ENCODE measurements around the gene SEC22A. TPM values are rescaled to one million over a fixed set of nuclear protein-coding genes. Genes with fewer than 3 reads are reported as not detected.

Gene SEC22A, protein sequence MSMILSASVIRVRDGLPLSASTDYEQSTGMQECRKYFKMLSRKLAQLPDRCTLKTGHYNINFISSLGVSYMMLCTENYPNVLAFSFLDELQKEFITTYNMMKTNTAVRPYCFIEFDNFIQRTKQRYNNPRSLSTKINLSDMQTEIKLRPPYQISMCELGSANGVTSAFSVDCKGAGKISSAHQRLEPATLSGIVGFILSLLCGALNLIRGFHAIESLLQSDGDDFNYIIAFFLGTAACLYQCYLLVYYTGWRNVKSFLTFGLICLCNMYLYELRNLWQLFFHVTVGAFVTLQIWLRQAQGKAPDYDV
- 18.5 and 18.8 TPM in 2 replicates for total RNA-seq

DNA sequence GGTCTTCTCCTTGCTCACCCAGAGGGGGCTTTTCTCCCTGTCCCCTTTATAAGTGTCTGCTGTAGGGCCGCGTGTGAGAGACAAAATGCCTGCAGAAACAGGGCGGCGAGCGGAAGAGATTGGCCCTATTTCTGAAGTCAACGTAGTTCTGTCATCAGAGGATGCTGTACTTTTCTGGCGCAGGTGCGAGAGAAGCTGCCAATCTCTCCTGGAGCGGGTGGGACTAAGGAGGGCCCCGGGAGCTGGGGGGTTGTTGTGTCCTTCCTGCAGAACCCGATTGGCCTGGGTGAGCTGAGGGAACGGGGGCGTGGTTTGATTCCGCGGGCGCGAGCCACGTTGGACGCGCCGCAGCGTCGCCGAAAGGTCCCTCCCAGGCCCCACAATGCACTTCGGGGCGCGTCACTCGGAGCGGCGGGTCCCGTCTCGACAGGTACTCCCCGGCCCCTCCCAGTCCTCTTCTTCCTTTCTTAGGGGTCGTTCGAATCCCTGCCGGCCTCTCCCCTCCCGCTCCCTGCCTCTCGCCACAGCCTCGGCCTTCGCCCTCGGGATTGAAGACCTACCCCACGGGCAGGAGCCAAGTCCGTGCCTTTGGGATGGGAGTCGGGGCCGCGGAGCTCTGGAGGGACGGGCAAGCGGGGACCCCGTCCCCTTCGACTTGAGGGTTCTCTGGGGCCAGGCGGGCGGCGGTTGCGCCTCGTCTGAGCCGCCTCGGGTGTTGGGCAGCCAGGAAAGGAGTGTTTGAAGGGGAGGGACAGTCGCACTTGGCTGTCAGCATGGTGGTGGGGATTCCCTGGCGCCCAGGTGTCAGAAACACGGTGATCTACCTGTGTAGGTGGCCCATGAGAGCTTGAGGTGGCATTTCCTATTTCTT lies at the start of gene SEC22A:
Gene SEC22A (plus strand): TSS at position 387 of the 871 bp plus-strand sequence. CDS start 7,275 bp downstream, outside the sequence.
- intact Hi-C loops (cut with micrococcal nuclease), result loop anchor here (1.0 to 10.0 kb wide), 12 partner anchors 135 to 1655 kb away; partner anchors contain the start of genes CCDC14, DTX3L, EAF2 and FAM162A

DNA sequence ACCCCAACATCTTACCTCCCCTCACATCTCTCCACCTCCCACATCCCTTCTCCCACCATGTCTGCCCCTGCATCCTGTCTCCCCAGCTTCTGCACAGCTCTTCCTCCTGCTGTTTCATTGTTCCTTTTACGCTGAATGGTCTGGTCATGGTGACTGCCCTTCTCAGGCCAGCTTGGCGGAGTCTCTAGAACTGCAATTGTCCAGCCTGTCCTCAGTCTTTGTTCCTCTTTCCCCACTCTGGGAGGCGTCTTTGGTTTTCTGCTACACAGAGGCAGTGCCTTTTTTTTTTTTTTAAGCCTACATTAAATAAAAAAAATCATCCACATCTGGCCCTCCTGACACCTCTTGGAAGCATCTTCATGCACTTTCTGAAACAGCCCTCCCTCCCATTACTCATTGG lies 49.1 kb upstream of the SEC22A start:
- intact Hi-C loops (cut with micrococcal nuclease), result no loop called here

DNA sequence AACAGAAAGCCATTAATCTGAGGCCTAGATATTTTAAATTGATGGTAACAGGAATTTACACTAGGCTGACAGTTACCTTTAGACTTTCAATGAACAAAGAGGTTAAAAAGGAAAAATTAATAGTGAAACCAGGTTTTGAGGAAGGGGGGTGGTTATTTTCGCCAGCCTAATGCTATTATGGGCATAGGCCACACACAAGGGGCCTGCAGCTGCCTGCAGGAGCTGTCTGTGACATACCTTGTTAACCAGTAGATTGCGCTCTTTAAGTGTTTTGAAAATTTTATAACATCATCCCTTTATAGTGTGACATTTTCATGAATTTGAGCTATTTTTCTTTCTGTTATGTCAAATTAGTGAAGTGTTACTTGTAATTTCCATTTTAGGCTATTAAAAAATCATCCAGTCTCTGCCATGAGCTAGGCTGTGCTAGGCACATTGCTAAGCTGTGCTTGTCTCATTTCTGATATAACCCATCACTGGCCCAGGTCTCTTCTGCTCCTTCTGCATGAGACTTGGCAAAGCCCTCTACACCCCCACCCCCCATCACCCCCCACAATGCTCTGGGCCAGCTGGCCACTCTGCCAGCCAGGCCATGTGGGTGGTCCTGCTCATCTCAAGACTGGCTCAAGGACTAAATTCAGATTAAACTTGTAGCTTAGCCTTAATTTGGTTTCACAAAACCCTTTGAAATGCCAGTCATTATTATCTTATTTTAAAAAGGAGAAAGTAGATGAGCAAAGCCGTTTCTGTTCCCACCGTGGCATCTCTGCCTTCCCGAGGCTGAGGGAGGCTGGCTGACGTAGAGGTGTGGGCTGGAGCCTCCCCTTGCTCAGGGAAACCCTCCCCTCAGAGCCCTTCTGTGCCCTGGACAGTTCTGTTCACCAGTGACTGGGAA lies 48.4 kb upstream of the SEC22A start:
- intact Hi-C loops (cut with micrococcal nuclease), result no loop called here

DNA sequence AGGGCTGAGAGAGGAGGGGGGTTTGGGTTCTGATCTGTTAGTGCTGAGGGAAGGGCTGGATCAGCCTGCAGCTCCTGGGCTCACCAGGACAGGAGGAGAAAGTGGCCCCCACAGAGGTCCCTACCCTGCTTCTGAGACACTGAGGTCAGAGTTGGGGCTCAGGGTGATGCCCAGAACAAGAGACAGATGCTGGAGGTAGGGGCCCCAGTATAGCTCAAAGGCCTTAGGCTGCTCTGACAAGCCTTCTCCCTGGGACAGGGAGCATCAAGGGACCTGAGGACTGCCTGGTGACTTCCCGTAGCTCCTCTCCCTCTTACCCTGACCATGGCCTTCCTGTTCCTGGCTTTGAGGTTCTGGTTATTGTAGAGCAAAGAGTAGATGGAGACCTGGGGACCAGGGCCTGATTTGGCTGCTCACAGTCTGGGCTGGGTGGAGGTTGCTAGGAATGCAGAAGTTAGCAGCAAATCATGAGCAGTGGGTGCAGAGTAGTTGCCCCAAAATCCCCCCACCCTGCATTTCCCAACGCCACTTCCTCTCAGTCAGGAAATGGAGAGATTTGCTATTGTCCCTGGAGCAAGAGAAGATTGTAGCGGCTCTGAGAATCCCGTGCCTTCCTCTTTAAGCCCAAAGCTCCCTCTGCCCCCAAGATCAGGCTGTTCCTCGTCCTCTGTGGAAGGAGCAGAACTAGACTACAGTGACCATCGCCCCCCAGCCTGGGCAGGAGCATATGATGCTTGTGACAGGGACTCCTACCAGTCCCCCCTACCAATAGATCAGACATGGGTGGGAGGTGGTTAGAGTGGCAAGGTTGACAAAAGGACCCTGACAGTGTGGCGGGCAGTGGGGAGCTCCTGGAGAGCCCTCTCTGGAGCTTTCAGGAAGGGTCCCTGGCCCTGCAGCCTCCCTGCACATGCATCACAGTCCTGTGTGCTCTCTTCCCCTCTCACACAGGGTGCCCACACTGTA lies 47.4 kb upstream of the SEC22A start:
- intact Hi-C loops (cut with micrococcal nuclease), result no loop called here

DNA sequence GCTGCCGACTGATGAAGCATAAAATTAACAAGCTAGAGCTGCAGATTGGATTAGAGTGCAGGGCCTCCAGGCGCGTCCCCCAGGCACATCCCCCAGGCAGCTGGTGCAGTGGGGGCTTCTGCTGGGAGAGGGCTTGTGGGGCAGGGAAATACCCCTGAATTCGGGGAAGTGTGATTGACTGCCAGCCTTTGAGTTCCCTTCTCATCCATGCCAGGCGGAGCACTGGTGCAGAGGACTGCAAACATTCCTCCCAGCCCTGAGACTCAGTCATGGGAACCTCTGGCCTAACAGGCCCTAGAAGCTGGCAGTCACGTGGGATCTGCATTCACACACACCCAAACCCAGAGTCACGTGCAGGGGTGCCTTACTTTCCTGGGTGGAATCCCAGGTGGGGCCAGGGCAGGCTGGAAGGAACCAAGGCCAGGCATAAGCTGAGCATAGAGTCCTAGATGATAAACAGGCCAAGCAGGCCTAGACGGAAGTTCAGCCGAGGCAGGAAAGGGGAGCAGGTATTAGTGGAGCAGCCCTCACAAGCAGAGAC lies 46.2 kb upstream of the SEC22A start:
- intact Hi-C loops (cut with micrococcal nuclease), result no loop called here

DNA sequence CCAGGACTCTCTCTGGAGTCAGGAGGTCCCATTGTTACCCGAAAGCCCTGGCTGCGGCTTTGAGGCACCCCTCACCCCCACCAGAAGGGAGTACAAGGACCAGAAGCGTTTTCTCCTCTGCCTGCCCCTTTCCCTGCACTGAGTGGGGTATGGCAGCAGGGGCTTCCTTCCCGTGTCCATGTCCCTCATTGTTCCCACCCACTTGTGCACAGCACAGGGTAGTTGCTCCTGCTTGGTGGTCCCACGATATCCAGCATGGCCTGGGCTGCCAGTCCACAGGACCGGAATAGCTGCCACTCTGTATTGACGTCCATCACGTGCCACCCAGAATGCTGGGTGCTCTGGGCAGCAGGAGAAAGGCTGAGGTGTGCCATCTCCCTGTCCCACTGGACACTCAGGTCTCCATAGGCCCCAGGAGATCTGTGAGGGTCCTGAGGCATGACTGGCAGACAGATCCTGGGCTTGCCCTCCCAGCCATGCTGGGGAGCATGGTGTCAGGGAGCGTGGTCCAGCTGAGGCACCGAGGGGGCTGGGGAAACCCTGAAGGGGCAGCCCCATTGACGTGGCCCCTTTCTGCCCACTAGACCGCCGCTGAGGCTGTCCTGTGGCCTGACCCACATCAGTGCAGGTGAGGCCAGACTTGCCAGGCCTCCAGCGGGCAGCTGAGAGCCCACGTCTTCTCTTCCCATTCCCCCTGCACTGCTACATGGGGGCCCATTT lies 45.3 kb upstream of the SEC22A start:
- intact Hi-C loops (cut with micrococcal nuclease), result no loop called here

DNA sequence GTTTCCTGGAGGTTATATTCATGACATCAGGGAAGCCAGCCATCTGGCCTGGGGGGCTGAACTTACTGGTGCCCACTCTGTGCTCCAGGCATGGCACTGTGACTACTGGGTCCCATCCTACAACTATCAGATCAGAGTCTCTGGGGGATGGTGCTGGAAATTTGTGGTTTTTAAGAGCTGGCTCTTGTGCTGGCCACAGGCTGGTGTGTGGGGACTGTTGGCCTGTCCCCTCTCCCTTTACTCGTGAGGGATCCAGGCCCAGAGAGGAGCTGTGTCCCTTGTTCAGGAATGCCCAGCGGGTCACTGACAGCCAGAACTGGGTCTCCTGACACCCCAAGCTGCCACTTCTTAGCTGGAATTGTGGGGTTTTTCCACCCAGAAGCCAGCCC lies 44.5 kb upstream of the SEC22A start:
- intact Hi-C loops (cut with micrococcal nuclease), result no loop called here

DNA sequence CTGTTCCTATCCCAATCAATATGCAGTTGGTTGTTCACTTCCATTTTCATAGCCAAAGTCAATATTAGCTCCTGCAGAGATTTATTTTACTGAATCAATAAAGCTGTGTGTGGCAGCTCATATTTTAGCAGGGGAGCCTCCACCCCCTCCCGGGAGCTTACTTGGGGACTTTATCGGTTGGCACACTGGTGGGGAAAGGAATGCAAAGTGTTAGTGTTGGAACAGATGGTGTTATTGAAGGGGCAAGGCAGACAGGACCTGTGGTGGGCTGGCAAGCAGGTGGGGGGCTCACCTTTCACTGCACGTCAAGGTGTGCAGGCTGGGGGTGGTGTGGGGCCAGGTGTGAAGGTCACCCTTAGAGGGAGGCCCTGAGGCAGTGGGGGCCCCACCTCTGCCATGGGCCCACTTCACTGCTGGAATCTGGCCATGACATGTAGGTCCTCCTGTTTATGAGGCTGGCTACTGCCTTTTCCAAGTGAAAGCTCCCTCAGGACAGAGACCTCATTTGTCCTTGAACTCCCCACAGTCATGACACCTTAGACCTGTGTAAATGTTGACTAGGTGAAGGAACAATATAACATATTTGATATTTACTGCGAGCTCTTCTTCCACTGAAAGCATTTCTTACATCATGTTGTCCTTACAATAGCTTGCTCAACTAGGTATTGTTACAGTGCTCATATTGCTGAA lies 44.0 kb upstream of the SEC22A start:
- intact Hi-C loops (cut with micrococcal nuclease), result no loop called here

DNA sequence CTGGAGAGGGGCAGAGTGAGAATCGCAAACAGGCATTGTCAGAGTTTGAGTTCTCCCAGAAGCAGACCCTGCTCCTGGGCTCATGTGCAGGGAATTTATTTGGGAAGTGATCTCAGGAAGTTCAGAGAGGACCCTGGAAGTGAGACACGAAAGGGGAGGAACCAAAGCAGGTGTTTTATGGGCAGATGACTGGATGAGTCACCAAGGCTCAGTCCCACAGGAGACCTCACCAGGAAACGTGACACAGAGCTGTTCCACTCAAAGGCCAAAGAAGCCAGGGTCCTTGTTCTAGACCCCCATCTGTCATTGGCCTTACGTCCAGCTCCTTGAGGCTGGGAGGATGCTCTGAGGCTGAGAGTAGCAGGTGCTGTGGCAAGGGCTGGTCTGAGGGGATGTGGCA lies 43.4 kb upstream of the SEC22A start:
- intact Hi-C loops (cut with micrococcal nuclease), result no loop called here

DNA sequence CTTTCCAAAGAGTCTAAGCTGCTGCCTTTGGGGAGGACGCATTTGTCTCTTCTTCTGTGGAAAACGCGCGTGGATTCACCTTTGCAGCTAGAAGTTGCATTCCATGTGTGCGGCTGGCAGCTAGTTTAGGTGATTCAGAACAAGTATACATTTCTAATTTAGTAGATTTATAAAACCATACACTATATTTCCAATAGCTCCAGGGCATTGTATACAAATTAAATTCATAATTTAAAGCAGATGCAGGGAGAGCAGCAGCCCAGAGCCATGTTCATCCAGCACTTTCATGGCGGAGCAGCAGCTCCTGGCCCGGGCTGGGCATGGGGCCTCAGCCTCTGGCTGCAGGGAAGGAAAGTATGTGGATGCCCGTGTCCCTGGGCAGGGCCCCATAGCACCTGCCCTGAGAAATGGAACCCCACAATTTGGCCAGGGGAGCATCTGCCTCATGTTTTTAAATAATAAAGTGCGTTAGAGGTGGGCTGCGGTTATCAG lies 42.8 kb upstream of the SEC22A start:
- intact Hi-C loops (cut with micrococcal nuclease), result no loop called here

DNA sequence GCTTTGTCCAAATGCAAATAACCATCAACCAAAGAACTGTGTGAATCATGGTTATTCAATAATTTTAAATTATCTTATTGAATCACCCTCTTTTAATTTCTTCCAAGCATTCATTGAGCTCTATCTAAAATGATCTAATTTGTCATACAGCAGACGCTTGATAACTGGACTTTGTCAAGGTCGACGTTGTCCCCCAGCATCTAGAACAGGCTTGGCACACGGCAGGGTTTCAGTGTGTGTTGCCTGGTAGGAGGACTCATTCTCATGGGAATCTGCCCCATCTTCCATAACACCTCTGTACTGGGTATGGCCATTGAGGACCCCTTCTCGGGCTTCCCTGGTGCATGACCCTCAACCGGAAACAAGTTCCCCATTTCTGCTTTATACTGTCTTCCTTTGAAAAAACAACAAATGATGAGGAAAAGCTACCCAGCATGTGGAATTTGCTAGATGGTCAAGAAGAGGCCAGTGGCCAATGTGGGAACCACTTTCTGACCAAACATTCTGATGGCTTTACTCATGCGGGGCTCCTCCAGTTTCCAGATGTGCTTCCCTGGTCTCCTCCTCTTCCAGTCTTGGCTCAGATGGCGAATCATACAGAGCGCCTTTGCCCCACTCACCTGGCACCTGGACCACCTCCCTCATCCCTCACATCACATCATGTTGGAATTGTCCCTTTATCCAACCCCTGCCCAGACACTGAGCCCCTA lies 41.7 kb upstream of the SEC22A start:
- intact Hi-C loops (cut with micrococcal nuclease), result no loop called here

DNA sequence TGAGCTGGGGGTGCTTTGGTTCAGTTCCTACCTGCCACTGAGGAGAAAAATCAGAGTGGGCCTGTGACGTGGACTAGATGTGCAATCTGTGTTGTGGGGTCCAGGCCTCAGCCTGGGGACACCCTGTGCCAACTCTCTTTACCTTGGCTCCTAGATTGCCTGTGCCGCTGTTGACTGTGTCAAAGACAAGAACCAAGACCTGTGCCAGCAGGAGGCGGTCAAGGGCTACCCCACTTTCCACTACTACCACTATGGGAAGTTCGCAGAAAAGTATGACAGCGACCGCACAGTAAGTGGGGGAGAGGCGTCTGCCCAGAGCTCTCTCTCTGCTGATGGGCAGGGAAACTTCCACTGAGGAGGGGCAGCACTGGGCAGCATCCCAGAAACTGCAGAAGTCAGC lies 40.6 kb upstream of the SEC22A start:
- intact Hi-C loops (cut with micrococcal nuclease), result no loop called here

DNA sequence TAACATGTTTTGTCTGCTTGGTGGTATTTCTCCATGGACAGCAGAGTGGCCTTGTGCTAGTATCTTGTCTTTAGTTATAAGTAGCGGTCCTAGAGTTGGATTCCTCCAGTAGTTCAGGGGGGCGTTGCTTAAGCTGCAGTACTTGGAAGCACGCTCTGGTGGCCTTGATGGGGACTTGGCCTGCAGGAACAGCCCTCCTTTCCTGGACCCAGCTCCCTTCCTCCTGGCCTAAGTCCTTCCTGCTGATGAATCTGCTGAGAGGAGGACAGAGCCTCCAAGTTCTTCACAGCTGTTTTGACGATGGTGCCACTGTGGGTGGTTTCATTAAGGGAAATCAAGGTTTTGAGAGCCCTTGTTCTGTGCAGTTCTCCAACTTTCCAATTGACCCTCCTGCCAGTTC lies 38.6 kb upstream of the SEC22A start:
- intact Hi-C loops (cut with micrococcal nuclease), result no loop called here

DNA sequence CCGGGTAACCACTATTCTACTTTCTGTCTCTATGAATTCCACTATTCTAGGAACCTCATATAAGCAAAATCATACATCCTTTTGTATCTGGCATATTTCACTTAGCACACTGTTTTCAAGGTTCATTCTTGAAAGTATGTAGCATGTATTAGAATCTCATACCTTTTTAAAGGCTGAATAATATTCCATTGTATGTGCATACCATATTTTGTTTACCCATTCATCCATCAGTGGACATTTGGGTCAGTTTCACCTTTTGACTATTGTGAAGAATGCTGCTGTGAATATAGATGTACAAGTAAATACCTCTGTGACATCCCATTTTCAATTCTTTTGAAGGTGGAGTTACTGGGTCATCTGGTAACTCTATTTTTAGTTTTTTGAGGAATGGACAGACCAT lies 36.6 kb upstream of the SEC22A start:
- intact Hi-C loops (cut with micrococcal nuclease), result no loop called here

DNA sequence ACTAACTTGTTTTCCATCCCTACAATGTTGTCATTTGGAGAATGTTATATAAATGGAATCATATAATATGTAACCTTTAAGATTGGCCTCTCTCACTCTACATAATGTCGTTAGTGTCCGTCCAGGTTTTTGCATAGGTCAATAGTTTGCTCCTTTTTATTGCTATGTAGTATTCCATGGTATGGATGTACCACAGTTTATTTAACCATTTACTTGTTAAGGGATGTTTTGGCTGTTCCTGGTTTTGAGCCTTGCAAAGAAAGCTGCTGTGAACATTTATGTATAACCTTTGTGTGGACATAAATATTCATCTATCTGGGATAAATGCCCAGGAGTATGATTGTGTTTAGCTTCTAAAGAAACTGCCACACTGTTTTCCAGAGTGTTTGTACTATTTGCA lies 34.1 kb upstream of the SEC22A start:
- intact Hi-C loops (cut with micrococcal nuclease), result no loop called here

DNA sequence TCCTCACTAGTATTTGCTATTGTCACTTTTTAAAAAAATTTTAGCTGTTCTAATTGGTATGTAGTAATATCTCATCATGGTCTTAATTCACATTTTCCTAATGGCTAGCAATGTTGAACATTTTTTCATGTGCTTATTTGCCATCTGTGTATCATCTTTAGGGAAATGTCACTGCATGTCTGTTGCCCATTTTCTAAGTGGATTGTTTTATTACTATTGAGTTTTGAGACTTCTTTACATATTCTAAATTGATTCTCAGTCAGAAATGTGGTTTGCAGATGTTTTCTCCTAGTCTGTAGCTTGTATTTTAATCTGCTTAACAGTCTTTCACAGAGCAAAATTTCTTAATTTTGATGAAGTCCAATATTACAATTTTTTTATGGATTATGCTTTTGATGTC lies 33.6 kb upstream of the SEC22A start:
- intact Hi-C loops (cut with micrococcal nuclease), result no loop called here

DNA sequence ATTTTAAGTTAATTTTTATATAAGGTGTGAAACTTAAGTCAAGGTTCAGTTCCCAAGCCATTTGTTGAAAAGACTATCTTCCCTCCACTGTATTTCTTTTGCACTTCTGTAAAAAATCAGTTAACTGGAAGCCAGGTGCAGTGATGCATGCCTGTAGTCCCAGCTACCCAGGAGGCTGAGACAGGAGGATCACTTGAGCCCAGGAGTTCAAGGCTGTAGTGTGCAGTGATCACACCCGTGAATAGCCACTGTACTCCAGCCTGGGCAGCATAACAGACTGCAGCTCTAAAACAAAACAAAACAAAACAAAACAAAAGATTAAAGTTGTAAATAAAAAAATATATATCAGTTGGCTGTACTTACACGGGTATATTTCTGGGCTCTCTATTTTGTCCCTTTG lies 33.1 kb upstream of the SEC22A start:
- intact Hi-C loops (cut with micrococcal nuclease), result no loop called here

DNA sequence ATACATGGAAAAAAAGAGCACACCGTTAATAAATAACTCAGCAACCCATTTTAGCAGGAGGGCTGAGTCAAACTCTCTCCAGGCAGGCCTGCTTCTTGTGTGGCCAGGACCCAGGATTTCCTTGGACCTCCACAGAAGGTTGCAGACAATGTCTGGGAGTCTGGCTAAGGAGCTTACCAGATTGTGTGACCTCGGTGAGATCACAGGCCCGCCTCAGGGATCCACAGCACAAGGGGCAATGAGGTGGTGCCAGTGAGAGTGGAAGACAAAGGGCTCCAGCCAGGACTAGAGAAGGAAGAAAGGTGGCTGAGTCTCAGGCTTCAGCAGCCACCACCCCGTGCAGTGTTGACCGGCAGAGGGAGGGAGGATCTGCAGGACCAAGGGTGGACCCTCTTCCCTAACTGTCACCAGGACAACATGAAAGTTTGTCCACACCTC lies 32.2 kb upstream of the SEC22A start:
- intact Hi-C loops (cut with micrococcal nuclease), result no loop called here
